GM12865 (cell line): ENCODE results near the gene CENPU.
"Not testable (repeated sequence)": the region's sequence is repeated elsewhere in the genome, so short reads cannot be mapped to it uniquely, and the experiment has no call there.

Experiments
- DNase-seq: peaks from one replicate; pipeline ENCODE4 v3.0.0; 2010; ENCODE audit warnings: low read depth
- H3K4me3 ChIP-seq: 2 replicates; pipeline ENCODE4 v1.5.1; 2011; ENCODE audit warnings: mild to moderate bottlenecking, low read depth, low read length, control low read depth
- TF ChIP-seq, protein P1 (sequence below): IDR thresholded peaks from 2 replicates; pipeline ENCODE4 v1.5.1; 2011; ENCODE audit warnings: low read length, control low read depth, low read depth, inconsistent platforms; ENCODE audit not compliant: insufficient read depth; ENCODE audit errors: missing control alignments

CENPU gene, protein sequence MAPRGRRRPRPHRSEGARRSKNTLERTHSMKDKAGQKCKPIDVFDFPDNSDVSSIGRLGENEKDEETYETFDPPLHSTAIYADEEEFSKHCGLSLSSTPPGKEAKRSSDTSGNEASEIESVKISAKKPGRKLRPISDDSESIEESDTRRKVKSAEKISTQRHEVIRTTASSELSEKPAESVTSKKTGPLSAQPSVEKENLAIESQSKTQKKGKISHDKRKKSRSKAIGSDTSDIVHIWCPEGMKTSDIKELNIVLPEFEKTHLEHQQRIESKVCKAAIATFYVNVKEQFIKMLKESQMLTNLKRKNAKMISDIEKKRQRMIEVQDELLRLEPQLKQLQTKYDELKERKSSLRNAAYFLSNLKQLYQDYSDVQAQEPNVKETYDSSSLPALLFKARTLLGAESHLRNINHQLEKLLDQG

DNA sequence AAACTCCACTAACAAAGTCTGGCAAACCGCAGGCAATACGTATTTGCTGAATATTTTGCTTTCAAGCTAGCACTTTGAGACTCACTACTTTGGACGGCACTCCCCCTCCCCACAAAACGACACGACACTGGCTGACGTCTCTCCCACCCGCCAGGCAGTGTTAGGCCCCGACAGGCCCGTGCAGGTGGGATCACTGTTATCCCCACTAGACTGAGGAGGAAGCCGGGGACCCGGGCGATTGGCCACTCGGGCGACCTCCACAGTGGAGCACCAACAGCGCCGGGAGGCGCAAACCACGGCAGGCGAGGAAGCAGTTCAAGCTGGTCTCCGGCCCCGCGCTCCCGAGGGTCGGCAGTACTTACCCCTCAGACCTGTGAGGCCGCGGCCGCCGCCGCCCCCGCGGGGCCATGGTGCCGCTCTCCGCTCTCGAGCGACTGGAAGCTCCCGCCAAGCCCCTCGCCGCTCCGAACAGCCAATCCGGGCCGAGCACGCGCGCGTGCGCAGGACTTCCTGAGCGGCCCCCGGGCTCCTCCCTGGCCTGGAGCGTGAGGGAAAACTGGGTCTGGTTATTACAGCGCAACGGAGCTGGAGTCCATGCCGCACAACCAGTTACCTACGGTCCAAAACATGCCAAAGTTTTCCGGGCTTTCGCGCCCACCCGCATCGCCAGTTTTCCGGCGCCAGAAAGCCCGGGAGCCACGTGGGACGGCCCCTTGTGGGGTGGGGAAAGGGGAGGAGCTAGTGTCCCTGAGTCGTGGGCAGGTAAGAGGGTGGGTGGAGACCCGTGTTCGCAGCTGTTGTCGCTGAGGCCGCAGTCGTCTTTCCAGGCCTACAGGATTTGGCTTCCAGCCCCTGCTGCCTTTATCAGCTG lies at the start of gene CENPU:
CENPU (minus strand) TSS at position 443 of the 871 bp plus-strand sequence; CDS start at position 409, 34 bp downstream.
- DNase-seq = peak; percentile 99
- peak within 1 kb of the TSS; percentile 82 for H3K4me3 ChIP-seq
- TF ChIP-seq, protein P1, sequence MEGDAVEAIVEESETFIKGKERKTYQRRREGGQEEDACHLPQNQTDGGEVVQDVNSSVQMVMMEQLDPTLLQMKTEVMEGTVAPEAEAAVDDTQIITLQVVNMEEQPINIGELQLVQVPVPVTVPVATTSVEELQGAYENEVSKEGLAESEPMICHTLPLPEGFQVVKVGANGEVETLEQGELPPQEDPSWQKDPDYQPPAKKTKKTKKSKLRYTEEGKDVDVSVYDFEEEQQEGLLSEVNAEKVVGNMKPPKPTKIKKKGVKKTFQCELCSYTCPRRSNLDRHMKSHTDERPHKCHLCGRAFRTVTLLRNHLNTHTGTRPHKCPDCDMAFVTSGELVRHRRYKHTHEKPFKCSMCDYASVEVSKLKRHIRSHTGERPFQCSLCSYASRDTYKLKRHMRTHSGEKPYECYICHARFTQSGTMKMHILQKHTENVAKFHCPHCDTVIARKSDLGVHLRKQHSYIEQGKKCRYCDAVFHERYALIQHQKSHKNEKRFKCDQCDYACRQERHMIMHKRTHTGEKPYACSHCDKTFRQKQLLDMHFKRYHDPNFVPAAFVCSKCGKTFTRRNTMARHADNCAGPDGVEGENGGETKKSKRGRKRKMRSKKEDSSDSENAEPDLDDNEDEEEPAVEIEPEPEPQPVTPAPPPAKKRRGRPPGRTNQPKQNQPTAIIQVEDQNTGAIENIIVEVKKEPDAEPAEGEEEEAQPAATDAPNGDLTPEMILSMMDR = no peak

DNA sequence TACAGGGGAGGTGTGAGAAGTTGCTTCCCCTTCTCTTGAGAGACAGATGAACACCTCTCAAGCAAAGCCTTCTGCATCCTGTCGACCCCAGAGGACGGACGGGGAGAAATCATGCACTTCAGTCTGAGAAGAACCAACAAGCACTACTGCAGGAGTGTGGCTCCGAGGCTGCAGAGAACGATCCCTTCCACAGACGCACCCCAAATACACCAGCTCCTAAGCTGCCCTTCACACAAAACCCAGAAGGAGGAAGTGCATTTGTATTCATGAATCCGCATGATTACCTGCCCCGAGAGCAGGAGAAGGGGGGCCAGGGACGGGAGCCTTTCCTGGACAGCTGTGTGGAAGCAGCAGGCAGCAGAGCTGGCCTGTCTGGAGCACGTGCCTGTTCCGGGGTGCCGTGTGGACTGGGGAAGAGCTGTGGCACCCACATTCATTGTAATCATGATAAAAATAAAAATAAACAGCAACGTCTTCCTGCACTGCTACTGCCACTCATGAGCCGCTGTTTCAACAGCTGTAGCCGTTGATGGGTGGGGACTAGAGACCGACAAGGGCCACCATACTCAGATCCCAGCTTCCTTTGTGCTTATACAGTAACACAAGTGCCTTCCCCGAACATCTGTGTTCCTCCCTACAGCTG lies 49.0 kb upstream of the CENPU start:
- no peak overlapping the region for H3K4me3 ChIP-seq
- DNase-seq = no peak
- TF ChIP-seq, protein P1 = no peak

DNA sequence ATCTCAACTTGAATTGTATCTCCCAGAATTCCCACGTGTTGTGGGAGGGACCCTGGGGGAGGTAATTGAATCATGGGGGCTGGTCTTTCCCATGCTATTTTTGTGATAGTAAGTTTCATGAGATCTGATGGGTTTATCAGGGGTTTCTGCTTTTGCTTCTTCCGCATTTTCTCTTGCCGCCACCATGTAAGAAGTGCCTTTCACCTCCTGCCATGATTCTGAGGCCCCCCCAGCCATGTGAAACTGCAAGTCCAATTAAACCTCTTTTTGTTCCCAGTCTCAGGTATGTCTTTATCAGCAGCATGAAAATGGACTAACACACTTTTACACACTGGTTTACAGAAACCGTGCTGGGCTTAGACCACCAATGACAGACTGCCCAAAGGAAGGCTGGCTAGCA lies 45.3 kb upstream of the CENPU start:
- DNase-seq, H3K4me3 ChIP-seq: not testable (repeated sequence)

DNA sequence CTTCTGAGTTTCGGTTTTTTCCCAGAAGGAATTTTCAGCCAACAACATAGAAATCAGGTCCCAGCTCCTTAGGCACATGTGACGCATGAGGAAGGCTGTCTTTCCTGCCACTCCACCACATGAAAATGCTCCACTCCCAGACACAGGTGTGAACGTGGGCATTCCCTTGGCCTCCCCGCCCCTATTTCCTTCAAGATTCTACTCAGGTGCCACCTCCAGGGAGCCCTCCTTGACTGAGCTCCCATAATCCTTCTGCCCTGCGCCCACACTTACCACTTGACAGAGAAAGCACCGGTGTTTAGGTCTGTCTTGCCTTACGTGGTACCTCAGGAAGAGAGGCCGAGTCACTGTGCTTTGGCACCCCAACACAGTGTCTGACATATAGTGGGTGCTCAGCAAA lies 44.4 kb upstream of the CENPU start:
- H3K4me3 ChIP-seq = no peak overlapping the region
- no peak for DNase-seq
- TF ChIP-seq, protein P1 = no peak

DNA sequence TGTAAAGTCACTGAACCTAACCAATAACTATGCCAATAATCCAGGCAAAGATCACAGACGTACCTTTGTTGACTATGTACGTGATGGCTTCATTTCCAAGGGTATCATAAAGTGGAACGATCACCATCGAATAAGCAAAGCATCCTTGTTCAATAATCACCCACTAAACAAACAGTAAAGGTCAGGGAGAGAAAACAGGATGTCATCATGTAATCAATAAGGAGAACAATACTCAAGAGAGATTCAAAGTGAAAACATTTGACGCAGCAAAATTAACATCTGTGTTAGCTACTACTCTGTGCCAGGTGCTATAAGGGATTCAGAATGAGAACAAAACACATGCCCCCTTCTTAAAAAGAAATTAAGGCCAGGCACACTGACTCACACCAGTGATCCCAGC lies 42.9 kb upstream of the CENPU start:
- DNase-seq = no peak
- no peak overlapping the region for H3K4me3 ChIP-seq
- TF ChIP-seq, protein P1 = no peak

DNA sequence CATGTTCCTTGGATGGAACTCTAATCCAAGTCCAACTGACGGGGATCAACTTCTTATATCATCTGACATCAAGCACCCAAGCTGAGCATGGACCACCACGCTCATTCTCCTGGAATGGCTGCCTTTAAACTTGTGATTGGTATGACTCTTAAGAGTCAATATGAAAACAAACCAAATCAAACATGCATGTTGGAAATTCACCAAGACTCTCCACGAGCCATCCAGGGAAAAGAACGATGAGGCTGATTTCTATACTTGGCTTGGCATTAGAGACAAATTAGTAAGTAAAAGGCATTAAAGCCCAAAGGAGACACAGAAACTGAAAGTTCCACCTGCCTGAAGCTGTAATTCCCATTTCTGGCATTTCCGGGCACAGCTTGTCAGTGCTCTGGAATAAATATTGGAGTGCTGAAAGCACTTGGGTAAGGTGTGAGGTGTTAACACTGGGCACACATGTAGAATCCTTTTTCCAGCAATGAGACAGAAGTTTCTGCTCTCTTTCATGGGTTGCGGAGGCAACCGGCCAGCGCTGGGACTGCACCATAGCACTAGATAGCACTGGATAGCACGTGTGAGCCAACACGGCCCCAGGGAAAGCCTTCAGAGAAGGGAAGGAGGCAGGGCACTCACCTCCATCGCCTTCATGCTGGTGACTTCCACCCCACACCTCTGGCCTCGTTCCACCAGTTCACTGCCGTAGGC lies 42.1 kb upstream of the CENPU start:
- no peak overlapping the region for H3K4me3 ChIP-seq

More for the DNA sequence above, 42.1 kb upstream of the CENPU start:
- TF ChIP-seq, protein P1 = no peak
- DNase-seq = no peak
